H9 (cell line): Measurements from ENCODE around the gene SLC35F6. TPM values are rescaled to one million over a fixed set of nuclear protein-coding genes. Genes with fewer than 3 reads are reported as not detected.

Experiments
- DNase-seq: peaks from one replicate; pipeline ENCODE4 v3.0.0-alpha.2; 2017
- H2AFZ ChIP-seq: one replicate; pipeline ENCODE4 v1.6.1; 2013; ENCODE audit warnings: mild to moderate bottlenecking, low read length, control low read depth, moderate library complexity
- H2AK5ac ChIP-seq: 2 replicates; pipeline ENCODE4 v1.6.1; 2013; ENCODE audit warnings: low read length, control low read depth, mixed read lengths; ENCODE audit not compliant: insufficient read length
- H2BK120ac ChIP-seq: one replicate; pipeline ENCODE4 v1.6.1; 2013; ENCODE audit warnings: low read depth, mild to moderate bottlenecking, low read length, control low read depth, inconsistent platforms; ENCODE audit not compliant: poor library complexity, severe bottlenecking
- H2BK12ac ChIP-seq: 2 replicates; pipeline ENCODE4 v1.6.1; 2013; ENCODE audit warnings: low read length, control low read depth, mixed read lengths, low read depth; ENCODE audit not compliant: insufficient read length
- H2BK15ac ChIP-seq: 2 replicates; pipeline ENCODE4 v1.6.1; 2013; ENCODE audit warnings: low read depth, low read length, control low read depth
- H2BK20ac ChIP-seq: one replicate; pipeline ENCODE4 v1.6.1; 2013; ENCODE audit warnings: low read depth, mild to moderate bottlenecking, low read length, control low read depth, inconsistent platforms; ENCODE audit not compliant: poor library complexity, severe bottlenecking
- H2BK5ac ChIP-seq: 2 replicates; pipeline ENCODE4 v1.6.1; 2013; ENCODE audit warnings: low read length, control low read depth, mixed read lengths; ENCODE audit not compliant: insufficient read length
- H3K14ac ChIP-seq: 2 replicates; pipeline ENCODE4 v1.6.1; 2013; ENCODE audit warnings: low read length, control low read depth; ENCODE audit not compliant: insufficient read depth
- H3K18ac ChIP-seq: 2 replicates; pipeline ENCODE4 v1.6.1; 2013; ENCODE audit warnings: low read depth, mild to moderate bottlenecking, mixed read lengths, low read length, control low read depth; ENCODE audit not compliant: insufficient read length
- H3K23ac ChIP-seq: 2 replicates; pipeline ENCODE4 v1.6.1; 2013; ENCODE audit warnings: low read length, control low read depth, mixed read lengths, low read depth; ENCODE audit not compliant: insufficient read length
- H3K23me2 ChIP-seq: 2 replicates; pipeline ENCODE4 v1.6.1; 2013; ENCODE audit warnings: low read depth, mild to moderate bottlenecking, mixed read lengths, low read length, control low read depth; ENCODE audit not compliant: insufficient read length, poor library complexity, severe bottlenecking
- H3K27ac ChIP-seq: 2 replicates; pipeline ENCODE4 v1.5.1; 2013; ENCODE audit warnings: low read length, control low read depth, mixed read lengths, low read depth; ENCODE audit not compliant: insufficient read length
- H3K27me3 ChIP-seq: 2 replicates; pipeline ENCODE4 v1.6.1; 2013; ENCODE audit warnings: low read length, control low read depth, inconsistent platforms; ENCODE audit not compliant: insufficient read depth
- H3K4ac ChIP-seq: 2 replicates; pipeline ENCODE4 v1.6.1; 2013; ENCODE audit warnings: low read depth, mild to moderate bottlenecking, control low read depth, inconsistent platforms, low read length, moderate library complexity
- H3K4me1 ChIP-seq: 2 replicates; pipeline ENCODE4 v1.6.1; 2013; ENCODE audit warnings: low read length, control low read depth, inconsistent platforms; ENCODE audit not compliant: insufficient read depth
- H3K4me2 ChIP-seq: 2 replicates; pipeline ENCODE4 v1.6.1; 2013; ENCODE audit warnings: low read length, control low read depth, mixed read lengths; ENCODE audit not compliant: insufficient read length, insufficient read depth
- H3K56ac ChIP-seq: 2 replicates; pipeline ENCODE4 v1.6.1; 2013; ENCODE audit warnings: low read depth, mild to moderate bottlenecking, mixed read lengths, low read length, control low read depth; ENCODE audit not compliant: insufficient read length
- H3K79me1 ChIP-seq: 2 replicates; pipeline ENCODE4 v1.6.1; 2013; ENCODE audit warnings: low read depth, mild to moderate bottlenecking, moderate library complexity, low read length, control low read depth, inconsistent platforms; ENCODE audit not compliant: insufficient read depth, poor library complexity, severe bottlenecking
- H3K79me2 ChIP-seq: 2 replicates; pipeline ENCODE4 v1.6.1; 2013; ENCODE audit warnings: low read length, control low read depth, inconsistent platforms; ENCODE audit not compliant: insufficient read depth
- H3K9ac ChIP-seq: 2 replicates; pipeline ENCODE4 v1.6.1; 2013; ENCODE audit warnings: low read length, control low read depth, mixed read lengths; ENCODE audit not compliant: insufficient read length; ENCODE audit errors: extremely low read depth
- H3K9me3 ChIP-seq: one replicate; pipeline ENCODE4 v1.6.1; 2013; ENCODE audit warnings: low read depth, low read length, inconsistent platforms; ENCODE audit not compliant: control insufficient read depth
- H3T11ph ChIP-seq: one replicate; pipeline ENCODE4 v1.6.1; 2013; ENCODE audit warnings: mild to moderate bottlenecking, low read length, control low read depth, inconsistent platforms
- H4K20me1 ChIP-seq: one replicate; pipeline ENCODE4 v1.6.1; 2013; ENCODE audit not compliant: control insufficient read depth, insufficient read length, insufficient read depth
- H4K5ac ChIP-seq: 2 replicates; pipeline ENCODE4 v1.6.1; 2013; ENCODE audit warnings: low read depth, mild to moderate bottlenecking, mixed read lengths, low read length, control low read depth; ENCODE audit not compliant: insufficient read length
- H4K8ac ChIP-seq: replicated peaks from 2 replicates; pipeline ENCODE4 v1.6.1; 2013; ENCODE audit warnings: low read length, control low read depth, mixed read lengths, low read depth; ENCODE audit not compliant: insufficient read length
- H4K91ac ChIP-seq: 2 replicates; pipeline ENCODE4 v1.6.1; 2013; ENCODE audit warnings: low read depth, mild to moderate bottlenecking, moderate library complexity, mixed read lengths, low read length, control low read depth; ENCODE audit not compliant: insufficient read length
- H3K27ac Mint-ChIP-seq, 3 experiments: 2 replicates in 2 of 3; 3 replicates in 1 of 3; pipeline ENCODE4 v1.8.0; 2020 to 2021; ENCODE audit warnings: mixed read lengths in 3 of 3, mild to moderate bottlenecking in 1 of 3, moderate library complexity in 1 of 3
- H3K27me3 Mint-ChIP-seq: 2 replicates; pipeline ENCODE4 v1.8.0; 2021; ENCODE audit warnings: low read depth, mild to moderate bottlenecking, moderate library complexity, mixed read lengths
- H3K36me3 Mint-ChIP-seq, 3 experiments: 2 replicates in 2 of 3; 3 replicates in 1 of 3; pipeline ENCODE4 v1.8.0; 2020 to 2021; ENCODE audit warnings: low read depth in 3 of 3, mixed read lengths in 3 of 3; ENCODE audit not compliant: insufficient read depth in 1 of 3
- H3K4me1 Mint-ChIP-seq, 2 experiments: 2 replicates each; pipeline ENCODE4 v1.8.0; 2020; ENCODE audit warnings: mixed read lengths in 2 of 2
- H3K4me3 Mint-ChIP-seq, 2 experiments: 2 replicates in 1 of 2; 3 replicates in 1 of 2; pipeline ENCODE4 v1.8.0; 2020 to 2021; ENCODE audit warnings: mild to moderate bottlenecking in 2 of 2, mixed read lengths in 2 of 2, moderate library complexity in 1 of 2
- H3K9me3 Mint-ChIP-seq, 2 experiments: 2 replicates in 1 of 2; 3 replicates in 1 of 2; pipeline ENCODE4 v1.8.0; 2020; ENCODE audit warnings: mild to moderate bottlenecking in 2 of 2, mixed read lengths in 2 of 2, moderate library complexity in 1 of 2
- CTCF ChIP-seq: fragments of 200-600 bp; sonication (generic); conservative IDR thresholded peaks from 3 replicates; pipeline ENCODE4 v1.8.0; 2021; ENCODE audit warnings: antibody characterized with exemption, mild to moderate bottlenecking
- WGBS: extraction: QIAGEN DNeasy Blood & Tissue Kit; methylation state at CpG from one replicate; pipeline ENCODE4 v1.1.7; 2013; ENCODE audit warnings: missing lambda C conversion rate, low lambda C conversion rate, mixed read lengths; ENCODE audit not compliant: insufficient read length; ENCODE audit errors: extremely low coverage; 5-methylcytosine and 5-hydroxymethylcytosine counted together
- total RNA-seq: library from RNA; stranded (reverse); gene quantifications from 2 replicates; pipeline ENCODE4 v1.2.1, GENCODE V29; 2021

Gene SLC35F6
- total RNA-seq, 1 experiment from 2014 or later, result 15.7 TPM

GRCh38 chr2:26801796-26802195, 37.7 kb downstream of the SLC35F6 start:
- Histone ChIP-seq H4K8ac (no peak overlapping the region), H2BK15ac (no peak overlapping the region), H3K79me2 (no peaks in the 10 kb centered on the region), H3K4ac (no peak overlapping the region), H4K5ac (no peak overlapping the region), H2AFZ (no peak overlapping the region), H3K79me1 (no peaks in the 10 kb centered on the region), H3K27ac (no peak overlapping the region), H3K14ac (no peak overlapping the region), H4K91ac (no peak overlapping the region), H3K18ac (no peak overlapping the region), H2BK120ac (no peak overlapping the region), H3K23me2 (no peaks in the 10 kb centered on the region), H3T11ph (no peak overlapping the region), H3K9ac (no peak overlapping the region), H3K56ac (no peak overlapping the region), H3K4me1 (no peaks in the 10 kb centered on the region), H2BK5ac (no peak overlapping the region), H2BK20ac (no peak overlapping the region), H2AK5ac (no peak overlapping the region), H3K23ac (no peak overlapping the region), H3K9me3 (no peaks in the 10 kb centered on the region), H3K4me2 (no peak overlapping the region), H3K27me3 (no peaks in the 10 kb centered on the region), H4K20me1 (no peaks in the 10 kb centered on the region), H2BK12ac (no peak overlapping the region)
- Mint-ChIP-seq H3K4me3 (no peak overlapping the region), H3K4me1 (peaks cover 2 to 4% of the 10 kb centered on the region in 2 experiments), H3K9me3 (no peaks in the 10 kb centered on the region), H3K27me3 (no peaks in the 10 kb centered on the region), H3K27ac (peak overlapping the region in 2 of 3 experiments; percentile 15 to 44; a peak in 2 of 7 replicates), H3K36me3 (peaks cover 16 to 34% (median 30%) of the 10 kb centered on the region in 3 experiments; a peak in 6 of 7 replicates)
- no peak for TF ChIP-seq CTCF
- no peak for DNase-seq
- WGBS, result no CpG with 5 or more reads among the region's 7 CpGs
